ENCODE data around the gene VPS41.

DNA sequence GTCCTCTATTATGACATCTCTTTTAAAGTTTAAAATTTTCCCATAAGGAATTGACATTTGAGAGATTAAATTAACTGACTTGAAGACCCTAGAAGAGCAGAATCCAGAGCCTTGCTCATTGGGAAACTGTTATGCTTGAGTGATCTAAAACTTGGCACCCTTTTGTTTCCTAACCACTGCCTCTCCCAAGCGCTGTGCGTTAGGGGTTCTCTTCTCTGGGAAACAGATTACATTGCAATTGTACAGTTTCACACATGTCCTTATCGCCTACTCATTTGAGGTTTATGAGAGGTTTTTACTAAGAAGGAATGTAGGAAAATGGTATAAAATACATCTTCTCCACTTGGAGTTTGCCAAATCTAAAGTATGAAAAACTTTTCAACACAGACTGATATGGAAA is 151.1 kb downstream of the VPS41 start:
- TF ChIP-seq POLR2A (IDR thresholded peaks at IDR 0.05) (no peak), CTCF (IDR thresholded peaks at IDR 0.05) (no peak)
